Upper lobe of left lung (tissue), 6 donors: ENCODE data around the gene TRNP1. TPM values are rescaled to one million over a fixed set of nuclear protein-coding genes. Genes with fewer than 3 reads are reported as not detected.

ENCODE experiments used
- ATAC-seq, 2 donors: fragments of 200-7000 bp; cut with Tn5 transposase; one replicate each; pipeline ENCODE4 v1.9.1; 2022; ENCODE audit warnings: mild to moderate bottlenecking in 2 of 2, moderate library complexity in 2 of 2; ENCODE audit not compliant: low FRiP score in 2 of 2
- DNase-seq, 2 donors: peaks; one replicate each; pipeline ENCODE4 v3.0.0-alpha.2; 2019 to 2020
- H3K27ac ChIP-seq, 4 donors: fragments of 200-600 bp; sonication (generic); one replicate each; pipeline ENCODE4 v1.5.1; 2016 to 2019
- H3K27me3 ChIP-seq, 4 donors: fragments of 200-600 bp; sonication (generic); one replicate each; pipeline ENCODE4 v1.5.1; 2017 to 2019
- H3K36me3 ChIP-seq, 4 donors: fragments of 200-600 bp; sonication (generic); one replicate each; pipeline ENCODE4 v1.5.1; 2016 to 2019
- H3K4me1 ChIP-seq, 4 donors: fragments of 200-600 bp; sonication (generic); one replicate each; pipeline ENCODE4 v1.5.1; 2018 to 2019
- H3K4me3 ChIP-seq, 4 donors: fragments of 200-600 bp; sonication (generic); one replicate each; pipeline ENCODE4 v1.5.1; 2017 to 2019; ENCODE audit warnings: mild to moderate bottlenecking in 2 of 4, moderate library complexity in 1 of 4
- H3K9me3 ChIP-seq, 4 donors: fragments of 200-600 bp; sonication (generic); one replicate each; pipeline ENCODE4 v1.5.1; 2018 to 2019
- CTCF ChIP-seq, 6 experiments: fragments of 450-650 bp in 4 of 6; fragments of 200-600 bp in 2 of 6; sonication (generic) in 2 of 6; IDR thresholded peaks; one replicate each; pipeline ENCODE4 v1.5.1; 2016 to 2019; ENCODE audit warnings: antibody characterized with exemption in 6 of 6
- EP300 ChIP-seq, 4 donors: sonication (generic); formaldehyde crosslinking; IDR thresholded peaks; one replicate each; pipeline ENCODE4 v1.5.1; 2017; ENCODE audit warnings: antibody characterized with exemption in 4 of 4, control low read depth in 2 of 4
- POLR2A ChIP-seq, 4 donors: fragments of 450-650 bp; IDR thresholded peaks; one replicate each; pipeline ENCODE4 v1.5.1; 2016 to 2017; ENCODE audit warnings: antibody characterized with exemption in 4 of 4, mild to moderate bottlenecking in 2 of 4
- POLR2AphosphoS5 ChIP-seq, 2 donors: sonication (generic); formaldehyde crosslinking; IDR thresholded peaks; one replicate each; pipeline ENCODE4 v1.5.1; 2017; ENCODE audit warnings: antibody characterized with exemption in 2 of 2
- WGBS, 2 donors: methylation state at CpG; one replicate each; pipeline ENCODE4 v1.1.5; 2017 to 2018; 5-methylcytosine and 5-hydroxymethylcytosine counted together
- total RNA-seq, 6 donors: library from RNA; depleted of rRNA in 4 of 6; stranded (reverse); fragments of >200 nt in 4 of 6; gene quantifications; one replicate each; pipeline versions ENCODE4 v1.1.0 to v1.2.1, GENCODE V29; 2016 to 2021
- donor health status: DM: no; HTN: no; CAD: no; lungs with moderate emphysema.
- donor health status: DM: no; HTN: yes; CAD: no; lungs with severe emphysema.

The TRNP1 gene
- total RNA-seq, 6 donors from 2014 or later, result 9.1 to 38.0 (median 26.0) TPM

GRCh38 chr1:27029517-27029916 is 36.0 kb downstream of the TRNP1 start:
- peaks cover 33 to 49% (median 35%) of the 10 kb centered on the region in 4 donors for H3K4me1 ChIP-seq
- TF ChIP-seq POLR2A (IDR thresholded peaks at IDR 0.05) (no peak), POLR2AphosphoS5 (IDR thresholded peaks at IDR 0.05) (no peak), CTCF (IDR thresholded peaks at IDR 0.05) (no peak), EP300 (IDR thresholded peaks at IDR 0.05) (no peak)
- H3K27ac ChIP-seq, result no peak overlapping the region
- no peaks in the 10 kb centered on the region for H3K9me3 ChIP-seq
- no peak for ATAC-seq
- H3K36me3 ChIP-seq, result no peaks in the 10 kb centered on the region
- H3K27me3 ChIP-seq, result no peaks in the 10 kb centered on the region
- no peak overlapping the region for H3K4me3 ChIP-seq
- DNase-seq, result no peak
- 89 to 93% methylated on average over 9 of the region's 9 CpGs for WGBS, 2 donors

- ATAC-seq, result peak; percentile 78 to 83
- peak; percentile 82 to 93 for DNase-seq
- WGBS, 2 donors, result 19 to 41% methylated on average over 13 to 36 of the region's 43 CpGs
Observed at GRCh38 chr1:27031235-27032118, 38.0 kb downstream of the TRNP1 start.

GRCh38 chr1:27032119-27032461 is 38.6 kb downstream of the TRNP1 start:
- Histone ChIP-seq H3K4me3 (peak overlapping the region in 3 of 4 donors; percentile 28 to 44 (median 41)), H3K9me3 (no peaks in the 10 kb centered on the region), H3K27ac (peak overlapping the region; percentile 78 to 89 (median 88)), H3K27me3 (no peaks in the 10 kb centered on the region), H3K36me3 (no peaks in the 10 kb centered on the region), H3K4me1 (peaks cover 34 to 54% (median 40%) of the 10 kb centered on the region in 4 donors)
- 74 to 85% methylated on average over 2 of the region's 2 CpGs for WGBS, 2 donors
- no peak for TF ChIP-seq POLR2A (IDR thresholded peaks at IDR 0.05)
- TF ChIP-seq CTCF (IDR thresholded peaks at IDR 0.05), result no peak
- no peak for TF ChIP-seq EP300 (IDR thresholded peaks at IDR 0.05)
- TF ChIP-seq POLR2AphosphoS5 (IDR thresholded peaks at IDR 0.05), result no peak
- no peak for DNase-seq
- no peak for ATAC-seq

More at GRCh38 chr1:27031235-27032118, 38.0 kb downstream of the TRNP1 start:
- Histone ChIP-seq H3K27ac (peak overlapping the region; percentile 78 to 89 (median 88)), H3K4me1 (peaks cover 35 to 52% (median 40%) of the 10 kb centered on the region in 4 donors), H3K9me3 (no peaks in the 10 kb centered on the region), H3K27me3 (no peaks in the 10 kb centered on the region), H3K4me3 (peak overlapping the region in 3 of 4 donors; percentile 28 to 44 (median 41)), H3K36me3 (no peaks in the 10 kb centered on the region)
- TF ChIP-seq CTCF (IDR thresholded peaks at IDR 0.05), result peak in 1 of 6 experiments; percentile 15
- peak in 3 of 4 donors; percentile 31 to 81 (median 60) for TF ChIP-seq EP300 (IDR thresholded peaks at IDR 0.05)
- peak in 1 of 4 donors; percentile 45 for TF ChIP-seq POLR2A (IDR thresholded peaks at IDR 0.05)
- peak; percentile 69 to 90 for TF ChIP-seq POLR2AphosphoS5 (IDR thresholded peaks at IDR 0.05)

GRCh38 chr1:27033043-27033746 is 39.7 kb downstream of the TRNP1 start:
- ATAC-seq (peak in 1 of 2 donors; percentile 38), DNase-seq (peak in 1 of 2 donors; percentile 77)
- H3K36me3 ChIP-seq, result no peaks in the 10 kb centered on the region
- no peaks in the 10 kb centered on the region for H3K9me3 ChIP-seq
- no peaks in the 10 kb centered on the region for H3K27me3 ChIP-seq
- H3K4me3 ChIP-seq, result no peak overlapping the region
- peak overlapping the region; percentile 46 to 89 (median 81) for H3K27ac ChIP-seq
- TF ChIP-seq POLR2AphosphoS5 (IDR thresholded peaks at IDR 0.05) (no peak), CTCF (IDR thresholded peaks at IDR 0.05) (no peak), POLR2A (IDR thresholded peaks at IDR 0.05) (no peak), EP300 (IDR thresholded peaks at IDR 0.05) (no peak)
- H3K4me1 ChIP-seq, result peaks cover 23 to 43% (median 30%) of the 10 kb centered on the region in 4 donors
- WGBS, 2 donors, result 47 to 55% methylated on average over 5 to 7 of the region's 7 CpGs
